ENCODE data around the gene STAT6. TPM values are rescaled to one million over a fixed set of nuclear protein-coding genes. Genes with fewer than 3 reads are reported as not detected.
A peak's percentile ranks its signal among the peaks of the same experiment; 100 is the strongest.

Gene STAT6
- total and polyA plus RNA-seq, 4 experiments from 2014 or later = 78.4 to 424 (median 245) TPM

DNA sequence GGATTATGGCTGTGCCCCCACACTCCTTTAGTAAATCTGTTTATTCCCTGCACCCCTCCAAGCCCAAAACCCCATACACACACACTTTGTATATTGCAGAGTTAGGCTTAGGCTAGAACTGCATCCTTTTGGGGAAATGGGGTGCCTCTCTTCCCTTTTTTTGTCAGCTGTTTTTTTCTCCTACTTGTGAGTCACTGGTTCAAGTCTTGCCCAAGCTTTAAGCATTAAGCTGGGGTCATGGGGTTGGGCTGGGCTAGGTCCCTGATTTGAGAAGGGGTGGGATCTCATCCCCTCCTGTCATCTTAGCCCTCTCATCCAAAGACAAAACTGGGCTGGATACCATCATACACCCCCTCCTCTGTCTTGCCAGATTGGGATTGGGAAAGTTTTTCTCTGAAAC lies 18.7 kb upstream of the STAT6 start:
- Mint-ChIP-seq H3K9me3 (no peaks in the 10 kb centered on the region), H3K27me3 (no peaks in the 10 kb centered on the region), H3K4me1 (peaks cover 4 to 30% (median 11%) of the 10 kb centered on the region in 4 donors), H3K4me3 (peak overlapping the region; percentile 10 to 74 (median 70)), H3K27ac (peak overlapping the region in 6 of 7 donors; percentile 43 to 85 (median 56)), H3K36me3 (no peaks in the 10 kb centered on the region)
- DNase-seq = no peak
- intact Hi-C loops (cut with micrococcal nuclease) = no loop called here
- peaks cover 8% of the 10 kb centered on the region for H3K4me1 ChIP-seq (ENCODE audit: insufficient read depth, low read length)
- no peaks in the 10 kb centered on the region for H3K36me3 ChIP-seq (ENCODE audit: insufficient read depth, low read length)
- no peaks in the 10 kb centered on the region for H3K27me3 ChIP-seq (ENCODE audit: insufficient read depth, low read length)
- CTCF ChIA-PET (ENCODE audit: partially characterized antibody) = interaction anchor here (1.0 to 10.4 kb wide), 5 partner anchors 13 to 113 kb away, joined by 3 to 207 read pairs (median 4); no protein-coding TSS in a partner anchor
- no peak overlapping the region for H3K4me3 ChIP-seq (ENCODE audit: low read length in 2 of 2)
- POLR2A ChIA-PET (ENCODE audit: partially characterized antibody) = interaction anchor here (1.4 to 5.1 kb wide), 2 partner anchors 18 to 493 kb away, joined by 4 to 57 read pairs; partner anchors contain the start of gene STAT6
- H3K27ac ChIP-seq (ENCODE audit: low read depth, low read length) = no peak overlapping the region
- no peaks in the 10 kb centered on the region for H3K9me3 ChIP-seq (ENCODE audit: control insufficient read depth in 1 of 2, low read length in 2 of 2)

DNA sequence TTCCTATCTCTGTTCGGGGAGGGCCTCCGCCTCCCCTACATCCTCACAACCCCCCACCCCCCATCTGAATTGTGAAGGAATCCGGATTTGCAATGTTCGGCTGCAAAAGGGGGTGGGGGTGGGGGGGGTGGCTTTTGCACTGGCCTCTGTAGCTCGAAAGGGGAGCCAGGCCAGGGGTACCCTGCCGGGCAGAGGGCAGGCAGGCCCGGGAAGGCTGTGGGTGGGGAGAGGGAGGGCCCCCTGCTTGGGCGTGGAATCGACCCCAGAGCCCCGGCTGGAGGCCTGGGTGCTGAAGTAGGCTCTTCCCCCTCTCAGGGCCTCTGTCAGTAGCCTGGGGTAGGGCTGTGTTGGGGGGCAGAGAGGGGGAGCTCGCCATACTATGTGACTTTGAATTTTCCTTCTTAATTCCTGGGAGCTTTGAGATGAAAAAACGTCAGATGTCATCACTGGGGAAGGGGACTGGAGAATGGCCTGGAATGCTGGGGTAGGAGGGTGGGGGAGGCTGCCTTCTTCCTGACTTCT lies 18.2 kb upstream of the STAT6 start:
- no peak overlapping the region for H3K4me3 ChIP-seq (ENCODE audit: low read length in 2 of 2)
- ChIA-PET POLR2A (ENCODE audit: partially characterized antibody) (interaction anchor here (1.4 to 5.1 kb wide), 2 partner anchors 18 to 493 kb away, joined by 4 to 57 read pairs; partner anchors contain the start of gene STAT6), CTCF (ENCODE audit: partially characterized antibody) (interaction anchor here (1.0 to 10.4 kb wide), 7 partner anchors 12 to 114 kb away, joined by 3 to 207 read pairs (median 4); partner anchors contain the start of gene STAT6)
- H3K36me3 Mint-ChIP-seq = no peaks in the 10 kb centered on the region
- no peaks in the 10 kb centered on the region for H3K9me3 ChIP-seq (ENCODE audit: control insufficient read depth in 1 of 2, low read length in 2 of 2)
- H3K27me3 ChIP-seq (ENCODE audit: insufficient read depth, low read length) = no peaks in the 10 kb centered on the region
- H3K36me3 ChIP-seq (ENCODE audit: insufficient read depth, low read length) = no peaks in the 10 kb centered on the region
- no peak overlapping the region for H3K27ac ChIP-seq (ENCODE audit: low read depth, low read length)
- peaks cover 8% of the 10 kb centered on the region for H3K4me1 ChIP-seq (ENCODE audit: insufficient read depth, low read length)
- H3K27me3 Mint-ChIP-seq = no peaks in the 10 kb centered on the region
- intact Hi-C loops (cut with micrococcal nuclease) = no loop called here
- DNase-seq = no peak
- H3K9me3 Mint-ChIP-seq = no peaks in the 10 kb centered on the region
- peaks cover 5 to 30% (median 12%) of the 10 kb centered on the region in 4 donors for H3K4me1 Mint-ChIP-seq
- H3K4me3 Mint-ChIP-seq = peak overlapping the region; percentile 10 to 92 (median 70)
- H3K27ac Mint-ChIP-seq = peak overlapping the region in 6 of 7 donors; percentile 22 to 85 (median 50)

DNA sequence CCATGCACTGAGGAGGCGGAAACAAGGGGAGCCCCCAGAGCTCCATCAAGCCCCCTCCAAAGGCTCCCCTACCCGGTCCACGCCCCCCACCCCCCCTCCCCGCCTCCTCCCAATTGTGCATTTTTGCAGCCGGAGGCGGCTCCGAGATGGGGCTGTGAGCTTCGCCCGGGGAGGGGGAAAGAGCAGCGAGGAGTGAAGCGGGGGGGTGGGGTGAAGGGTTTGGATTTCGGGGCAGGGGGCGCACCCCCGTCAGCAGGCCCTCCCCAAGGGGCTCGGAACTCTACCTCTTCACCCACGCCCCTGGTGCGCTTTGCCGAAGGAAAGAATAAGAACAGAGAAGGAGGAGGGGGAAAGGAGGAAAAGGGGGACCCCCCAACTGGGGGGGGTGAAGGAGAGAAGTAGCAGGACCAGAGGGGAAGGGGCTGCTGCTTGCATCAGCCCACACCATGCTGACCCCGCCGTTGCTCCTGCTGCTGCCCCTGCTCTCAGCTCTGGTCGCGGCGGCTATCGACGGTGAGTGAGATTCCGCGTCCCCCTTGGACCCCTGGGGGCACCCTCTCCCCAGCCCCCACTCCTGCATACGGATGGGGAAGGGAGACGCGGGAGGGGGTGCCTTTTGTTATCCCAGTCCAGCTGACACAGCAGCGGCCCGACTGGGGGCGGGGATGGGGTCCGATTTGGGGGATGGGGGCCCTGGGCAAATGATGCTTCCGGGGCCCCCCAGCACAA lies 17.5 kb upstream of the STAT6 start:
- H3K36me3 Mint-ChIP-seq = no peaks in the 10 kb centered on the region
- peak overlapping the region; percentile 23 to 92 (median 90) for H3K4me3 Mint-ChIP-seq
- H3K9me3 ChIP-seq (ENCODE audit: control insufficient read depth in 1 of 2, low read length in 2 of 2) = no peaks in the 10 kb centered on the region
- no peaks in the 10 kb centered on the region for H3K27me3 ChIP-seq (ENCODE audit: insufficient read depth, low read length)
- no peaks in the 10 kb centered on the region for H3K36me3 ChIP-seq (ENCODE audit: insufficient read depth, low read length)
- CTCF ChIA-PET (ENCODE audit: partially characterized antibody) = interaction anchor here (0.6 to 10.4 kb wide), 10 partner anchors 12 to 132 kb away, joined by 3 to 207 read pairs (median 5); partner anchors contain the start of gene STAT6
- no peak for DNase-seq
- no peaks in the 10 kb centered on the region for H3K27me3 Mint-ChIP-seq
- no peak overlapping the region for H3K27ac ChIP-seq (ENCODE audit: low read depth, low read length)
- POLR2A ChIA-PET (ENCODE audit: partially characterized antibody) = interaction anchor here (0.9 to 5.1 kb wide), 9 partner anchors 17 to 492 kb away, joined by 3 to 57 read pairs (median 4); partner anchors contain the start of genes NAB2, PTGES3 and STAT6
- H3K9me3 Mint-ChIP-seq = no peaks in the 10 kb centered on the region
- peaks cover 8 to 30% (median 14%) of the 10 kb centered on the region in 4 donors for H3K4me1 Mint-ChIP-seq
- peaks cover 8% of the 10 kb centered on the region for H3K4me1 ChIP-seq (ENCODE audit: insufficient read depth, low read length)
- H3K27ac Mint-ChIP-seq = peak overlapping the region in 5 of 7 donors; percentile 22 to 91 (median 79)
- peak overlapping the region in 1 of 2 donors; percentile 40 for H3K4me3 ChIP-seq (ENCODE audit: low read length in 2 of 2)
- intact Hi-C loops (cut with micrococcal nuclease) = loop anchor here (1.0 kb wide), 1 partner anchor 16 kb away; no protein-coding TSS in a partner anchor

DNA sequence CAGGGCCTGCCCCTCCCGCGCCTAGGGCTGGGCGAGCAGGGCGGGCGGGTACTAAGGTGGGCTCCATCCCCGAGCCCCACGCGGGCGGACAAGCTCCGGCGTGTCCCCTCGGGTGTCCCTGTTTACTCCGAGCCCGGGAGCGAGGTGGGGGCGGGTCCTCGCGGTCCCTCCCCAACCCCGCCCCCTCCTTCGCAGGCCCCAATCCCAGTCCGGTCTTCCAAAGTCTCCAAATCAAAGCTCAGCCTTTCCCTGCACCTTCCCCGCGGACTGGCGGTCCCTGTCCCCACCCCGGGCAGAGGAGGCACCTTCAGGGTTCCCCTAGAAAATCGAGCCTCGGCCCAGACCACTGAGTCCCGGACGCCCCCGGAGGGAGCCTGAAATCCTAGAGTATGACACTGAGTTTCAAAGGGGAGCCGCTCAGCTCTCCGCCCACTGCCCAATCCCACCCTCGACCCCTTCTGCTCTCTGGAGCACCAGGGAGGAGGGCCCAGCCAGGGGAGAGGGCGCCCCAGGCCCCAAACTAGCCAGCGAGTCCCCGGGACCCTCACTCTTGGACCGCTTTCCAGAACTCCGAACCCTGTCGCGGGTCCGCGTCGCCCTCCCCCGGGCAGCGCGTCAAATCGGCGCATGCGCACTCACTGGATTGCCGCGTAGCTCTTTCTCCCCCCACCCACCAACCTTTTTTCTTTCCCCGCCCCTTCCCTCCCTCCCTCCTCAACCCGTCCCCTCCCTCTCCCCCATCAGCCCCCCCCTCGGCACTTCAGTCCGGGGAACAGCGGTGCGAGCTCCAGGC lies 16.8 kb upstream of the STAT6 start, which contains the start of gene LRP1:
Gene LRP1, plus strand, starts transcription at position 758 of the 793 bp plus-strand sequence. CDS start 482 bp downstream, outside the sequence.
- intact Hi-C loops (cut with micrococcal nuclease) = loop anchor here (1.0 kb wide), 1 partner anchor 16 kb away; no protein-coding TSS in a partner anchor
- peak within 1 kb of the TSS; percentile 84 to 92 (median 90) for H3K4me3 Mint-ChIP-seq
- POLR2A ChIA-PET (ENCODE audit: partially characterized antibody) = interaction anchor here (0.9 to 5.1 kb wide), 9 partner anchors 16 to 440 kb away, joined by 3 to 57 read pairs (median 4); partner anchors contain the start of genes NAB2, PTGES3 and STAT6

DNA sequence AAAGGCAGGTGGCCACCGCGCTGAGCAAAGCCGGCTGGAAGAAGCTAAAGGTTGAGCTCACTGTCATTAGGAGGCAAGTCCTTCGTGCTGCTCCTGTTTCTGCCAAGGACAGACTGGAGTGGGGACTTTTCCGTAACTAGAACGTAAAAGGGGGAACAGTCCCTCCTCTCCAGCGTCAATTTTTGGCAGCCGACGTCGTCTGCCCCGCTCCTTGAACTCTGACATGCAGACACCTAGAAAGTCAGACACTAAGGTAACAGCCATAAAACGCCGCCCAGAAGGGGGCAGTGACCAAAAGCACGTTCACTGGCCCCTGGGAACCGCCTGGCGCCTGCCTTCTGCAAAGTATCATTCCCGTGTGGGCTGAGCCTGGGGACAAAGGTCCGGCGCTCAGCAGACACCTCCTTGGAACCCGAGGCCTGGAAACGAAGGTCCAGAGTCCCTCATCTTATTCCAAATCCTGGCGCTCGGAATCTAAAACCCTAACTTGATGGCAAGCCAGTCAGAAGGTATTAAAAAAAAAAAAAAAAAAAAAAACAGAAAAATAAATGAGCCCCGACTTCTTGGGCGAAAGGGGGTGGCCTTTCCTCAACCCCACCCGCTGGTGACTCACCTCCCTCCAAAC lies 16.1 kb upstream of the STAT6 start:
- H3K27ac ChIP-seq (ENCODE audit: low read depth, low read length) = peak overlapping the region; percentile 59
- peak overlapping the region in 6 of 7 donors; percentile 39 to 89 (median 70) for H3K27ac Mint-ChIP-seq
- intact Hi-C loops (cut with micrococcal nuclease) = no loop called here

More for the DNA sequence above, 16.8 kb upstream of the STAT6 start, which contains the start of gene LRP1:
- Histone ChIP-seq H3K4me3 (ENCODE audit: low read length in 2 of 2) (peak within 1 kb of the TSS; percentile 61 to 77), H3K36me3 (ENCODE audit: insufficient read depth, low read length) (no peaks in the 10 kb centered on the region), H3K27ac (ENCODE audit: low read depth, low read length) (peak within 1 kb of the TSS; percentile 59), H3K9me3 (ENCODE audit: control insufficient read depth in 1 of 2, low read length in 2 of 2) (no peaks in the 10 kb centered on the region), H3K27me3 (ENCODE audit: insufficient read depth, low read length) (no peaks in the 10 kb centered on the region), H3K4me1 (ENCODE audit: insufficient read depth, low read length) (peaks cover 8% of the 10 kb centered on the region)
- no peaks in the 10 kb centered on the region for H3K9me3 Mint-ChIP-seq
- no peaks in the 10 kb centered on the region for H3K36me3 Mint-ChIP-seq
- CTCF ChIA-PET (ENCODE audit: partially characterized antibody) = interaction anchor here (0.6 to 10.4 kb wide), 9 partner anchors 11 to 131 kb away, joined by 3 to 207 read pairs (median 6); partner anchors contain the start of gene STAT6
- no peaks in the 10 kb centered on the region for H3K27me3 Mint-ChIP-seq
- peak within 1 kb of the TSS; percentile 43 to 91 (median 89) for H3K27ac Mint-ChIP-seq
- peak; percentile 73 to 81 (median 77) for DNase-seq
- peaks cover 8 to 30% (median 14%) of the 10 kb centered on the region in 4 donors for H3K4me1 Mint-ChIP-seq

DNA sequence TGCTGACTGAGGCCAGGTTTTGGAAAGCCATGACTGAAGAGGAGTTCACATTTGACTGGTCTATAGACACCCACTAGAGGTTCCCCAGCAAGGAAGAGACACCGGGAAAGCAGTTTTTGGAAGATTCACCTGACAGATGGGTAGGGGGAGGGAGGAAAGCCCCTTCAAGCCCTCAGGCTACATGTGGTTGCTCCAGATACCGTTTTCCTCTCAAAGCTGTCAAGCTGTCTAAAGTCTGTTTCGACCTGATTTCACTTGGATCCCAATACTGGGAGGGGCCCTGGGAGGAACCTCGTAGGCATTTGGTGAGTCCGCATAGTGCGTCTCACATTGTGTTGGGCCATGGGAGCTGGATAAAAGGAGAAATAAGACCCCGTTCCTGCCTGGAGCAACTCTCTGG lies 15.4 kb upstream of the STAT6 start:
- H3K36me3 Mint-ChIP-seq = no peaks in the 10 kb centered on the region
- peaks cover 8 to 26% (median 14%) of the 10 kb centered on the region in 4 donors for H3K4me1 Mint-ChIP-seq
- no peaks in the 10 kb centered on the region for H3K9me3 Mint-ChIP-seq
- no peaks in the 10 kb centered on the region for H3K27me3 ChIP-seq (ENCODE audit: insufficient read depth, low read length)
- no peaks in the 10 kb centered on the region for H3K27me3 Mint-ChIP-seq
- no peaks in the 10 kb centered on the region for H3K36me3 ChIP-seq (ENCODE audit: insufficient read depth, low read length)
- intact Hi-C loops (cut with micrococcal nuclease) = no loop called here
- H3K27ac ChIP-seq (ENCODE audit: low read depth, low read length) = no peak overlapping the region
- no peaks in the 10 kb centered on the region for H3K9me3 ChIP-seq (ENCODE audit: control insufficient read depth in 1 of 2, low read length in 2 of 2)
- no peak overlapping the region for H3K4me3 ChIP-seq (ENCODE audit: low read length in 2 of 2)
- ChIA-PET POLR2A (ENCODE audit: partially characterized antibody) (interaction anchor here (1.2 to 5.1 kb wide), 3 partner anchors 15 to 20 kb away, joined by 3 to 57 read pairs (median 3); partner anchors contain the start of gene STAT6), CTCF (ENCODE audit: partially characterized antibody) (interaction anchor here (0.8 to 10.4 kb wide), 6 partner anchors 10 to 57 kb away, joined by 3 to 207 read pairs (median 45); partner anchors contain the start of gene STAT6)
- DNase-seq = no peak
- peak overlapping the region; percentile 17 to 92 (median 88) for H3K4me3 Mint-ChIP-seq
- H3K27ac Mint-ChIP-seq = peak overlapping the region in 2 of 7 donors; percentile 14 to 71
- peaks cover 8% of the 10 kb centered on the region for H3K4me1 ChIP-seq (ENCODE audit: insufficient read depth, low read length)

More for the DNA sequence above, 16.1 kb upstream of the STAT6 start:
- peak; percentile 30 to 83 (median 44) for DNase-seq
- H3K4me1 ChIP-seq (ENCODE audit: insufficient read depth, low read length) = peaks cover 8% of the 10 kb centered on the region
- CTCF ChIA-PET (ENCODE audit: partially characterized antibody) = interaction anchor here (0.8 to 10.4 kb wide), 9 partner anchors 9 to 116 kb away, joined by 3 to 207 read pairs (median 6); partner anchors contain the start of gene STAT6
- H3K36me3 ChIP-seq (ENCODE audit: insufficient read depth, low read length) = no peaks in the 10 kb centered on the region
- Mint-ChIP-seq H3K27me3 (no peaks in the 10 kb centered on the region), H3K9me3 (no peaks in the 10 kb centered on the region), H3K4me1 (peaks cover 8 to 26% (median 14%) of the 10 kb centered on the region in 4 donors), H3K36me3 (no peaks in the 10 kb centered on the region), H3K4me3 (peak overlapping the region; percentile 84 to 92 (median 88))
- POLR2A ChIA-PET (ENCODE audit: partially characterized antibody) = interaction anchor here (0.9 to 5.1 kb wide), 6 partner anchors 15 to 439 kb away, joined by 3 to 57 read pairs (median 4); partner anchors contain the start of genes NAB2, PTGES3 and STAT6
- no peaks in the 10 kb centered on the region for H3K27me3 ChIP-seq (ENCODE audit: insufficient read depth, low read length)
- peak overlapping the region in 1 of 2 donors; percentile 77 for H3K4me3 ChIP-seq (ENCODE audit: low read length in 2 of 2)
- no peaks in the 10 kb centered on the region for H3K9me3 ChIP-seq (ENCODE audit: control insufficient read depth in 1 of 2, low read length in 2 of 2)
